GM18909 (cell line): Measurements from ENCODE around the gene C11orf24.
"Not testable (repeated sequence)": the region's sequence is repeated elsewhere in the genome, so short reads cannot be mapped to it uniquely, and the experiment has no call there.

Experiments
- ATAC-seq: cut with Tn5 transposase; IDR thresholded peaks from one replicate; pipeline ENCODE4 v1.9.1; 2021; ENCODE audit warnings: mild to moderate bottlenecking; ENCODE audit not compliant: unreplicated experiment, poor library complexity

The C11orf24 gene

GRCh38 chr11:68257477-68258362 is 14.1 kb downstream of the C11orf24 start:
- peak; percentile 52 for ATAC-seq

GRCh38 chr11:68256331-68256741 is 15.4 kb downstream of the C11orf24 start:
- no peak for ATAC-seq

GRCh38 chr11:68255526-68255925 is 16.2 kb downstream of the C11orf24 start:
- no peak for ATAC-seq

GRCh38 chr11:68254421-68254820 is 17.4 kb downstream of the C11orf24 start:
- no peak for ATAC-seq

GRCh38 chr11:68251765-68252164 is 20.0 kb downstream of the C11orf24 start:
- no peak for ATAC-seq

GRCh38 chr11:68244912-68245311 is 26.9 kb downstream of the C11orf24 start:
- ATAC-seq, result not testable (repeated sequence)

GRCh38 chr11:68243847-68244246 is 27.9 kb downstream of the C11orf24 start:
- not testable (repeated sequence) for ATAC-seq

- ATAC-seq, result no peak
Measured at GRCh38 chr11:68242616-68243015, 29.2 kb downstream of the C11orf24 start.

GRCh38 chr11:68231621-68232020 is 40.2 kb downstream of the C11orf24 start:
- no peak for ATAC-seq

- ATAC-seq, result no peak
Measured at GRCh38 chr11:68229601-68230000, 42.2 kb downstream of the C11orf24 start.

- ATAC-seq, result no peak
Measured at GRCh38 chr11:68226421-68226820, 45.4 kb downstream of the C11orf24 start.

- no peak for ATAC-seq
Measured at GRCh38 chr11:68224606-68225005, 47.2 kb downstream of the C11orf24 start.

GRCh38 chr11:68223275-68223674 is 48.5 kb downstream of the C11orf24 start:
- ATAC-seq, result no peak

- no peak for ATAC-seq
Measured at GRCh38 chr11:68221406-68221805, 50.4 kb downstream of the C11orf24 start.

- no peak for ATAC-seq
Measured at GRCh38 chr11:68216171-68216938, 55.4 kb downstream of the C11orf24 start.

GRCh38 chr11:68215524-68216170 is 56.1 kb downstream of the C11orf24 start:
- ATAC-seq, result no peak

GRCh38 chr11:68215087-68215445 is 56.7 kb downstream of the C11orf24 start:
- ATAC-seq, result no peak

- ATAC-seq, result no peak
Measured at GRCh38 chr11:68214173-68215086, 57.3 kb downstream of the C11orf24 start.

GRCh38 chr11:68213555-68214172 is 58.1 kb downstream of the C11orf24 start:
- peak; percentile 57 for ATAC-seq
